Left renal cortex interstitium (tissue), 4 donors: ENCODE results near the gene HAUS8. TPM values are rescaled to one million over a fixed set of nuclear protein-coding genes. Genes with fewer than 3 reads are reported as not detected.

Experiments used
- DNase-seq, 4 donors: peaks; one replicate each; pipeline ENCODE4 v3.0.0-alpha.2; 2013; ENCODE audit warnings: low read depth in 4 of 4, low spot score in 2 of 4, missing footprints in 1 of 4
- polyA plus RNA-seq, 4 donors: library from polyadenylated mRNA; unstranded; fragments of 120-200 nt; gene quantifications; one replicate each; pipeline ENCODE4 v1.2.1, GENCODE V29; 2013; ENCODE audit not compliant: insufficient read length in 4 of 4

The HAUS8 gene
- polyA plus RNA-seq, 4 donors, result 11.7 to 17.0 (median 15.5) TPM

- DNase-seq, result no peak
Observed at GRCh38 chr19:17004386-17004785, 70.9 kb downstream of the HAUS8 start.

GRCh38 chr19:17002455-17002854 is 72.8 kb downstream of the HAUS8 start:
- no peak for DNase-seq

GRCh38 chr19:17001603-17002183 is 73.6 kb downstream of the HAUS8 start:
- no peak for DNase-seq

Other genes starting within 250 kb of the HAUS8 start
- 10 to 100 TPM; 43.0 to 94.6 (median 68.0) TPM for gene SIN3B, start 246.1 kb downstream of the HAUS8 start, polyA plus RNA-seq
- 1 to 10 TPM in 3 of 4 donors, under 1 TPM in 1; 0.96 to 1.3 (median 1.2) TPM for gene F2RL3, start 186.5 kb downstream of the HAUS8 start, polyA plus RNA-seq
- 10 to 100 TPM; 32.8 to 61.5 (median 45.7) TPM for gene CPAMD8, start 48.6 kb downstream of the HAUS8 start, polyA plus RNA-seq
- gene MYO9B, start 325 bp upstream of the HAUS8 start, polyA plus RNA-seq, result 10 to 100 TPM; 45.2 to 74.4 (median 53.9) TPM
- gene USE1, start 139.9 kb upstream of the HAUS8 start, polyA plus RNA-seq, result 10 to 100 TPM; 27.1 to 37.3 (median 31.3) TPM
- 10 to 100 TPM; 18.6 to 25.7 (median 23.2) TPM for gene OCEL1, start 150.8 kb upstream of the HAUS8 start, polyA plus RNA-seq
- 10 to 100 TPM; 35.1 to 64.1 (median 48.9) TPM for gene NR2F6, start 170.5 kb upstream of the HAUS8 start, polyA plus RNA-seq
- 1 to 10 TPM; 4.8 to 8.0 (median 7.6) TPM for gene USHBP1, start 189.3 kb upstream of the HAUS8 start, polyA plus RNA-seq
- 100 to 1,000 TPM in 3 of 4 donors, 10 to 100 TPM in 1; 99.9 to 118 (median 108) TPM for gene BABAM1, start 192.0 kb upstream of the HAUS8 start, polyA plus RNA-seq
- 1 to 10 TPM in 2 of 4 donors, under 1 TPM in 2; 0.86 to 2.3 (median 1.3) TPM for gene ANKLE1, start 206.4 kb upstream of the HAUS8 start, polyA plus RNA-seq
- 10 to 100 TPM in 3 of 4 donors, 1 to 10 TPM in 1; 7.8 to 15.5 (median 12.6) TPM for gene ABHD8, start 228.0 kb upstream of the HAUS8 start, polyA plus RNA-seq
- 10 to 100 TPM; 48.5 to 77.6 (median 57.3) TPM for gene MRPL34, start 230.4 kb upstream of the HAUS8 start, polyA plus RNA-seq
- 10 to 100 TPM; 31.3 to 48.7 (median 42.8) TPM for gene DDA1, start 234.1 kb upstream of the HAUS8 start, polyA plus RNA-seq